PC-9 (cell line): ENCODE data around the gene PRDX4. TPM values are rescaled to one million over a fixed set of nuclear protein-coding genes. Genes with fewer than 3 reads are reported as not detected.

Source experiments
- BruUV-seq: library from RNA; stranded (reverse); fragments of 400-500 nt; replicated peaks from 2 replicates; lab custom pipeline; 2021; lab: Mats Ljungman, UMichigan
- CTCF ChIA-PET: fragments of 300-600 bp; sonication (Branson Sonifier 250); formaldehyde crosslinking; loops from one replicate; lab custom pipeline; 2022; ENCODE audit warnings: antibody characterized with exemption; lab: Charles Lee
- POLR2A ChIA-PET: fragments of 300-600 bp; sonication (Branson Sonifier 250); formaldehyde crosslinking; loops from one replicate; lab custom pipeline; 2022; ENCODE audit warnings: antibody characterized with exemption; ENCODE audit not compliant: unreplicated experiment; lab: Charles Lee
- DNase-seq, 2 experiments: peaks; one replicate each; pipeline versions ENCODE4 v3.0.0 to v3.0.0-alpha.2; 2015 to 2022; ENCODE audit warnings: mixed read lengths in 1 of 2
- H2AFZ ChIP-seq: fragments of 200-600 bp; sonication (generic); 2 replicates; pipeline ENCODE4 v1.8.1; 2017; ENCODE audit warnings: antibody characterized with exemption
- H3F3A ChIP-seq: fragments of 200-600 bp; sonication (generic); 2 replicates; pipeline ENCODE4 v1.8.1; 2017; ENCODE audit warnings: antibody characterized with exemption, mild to moderate bottlenecking, low read depth; ENCODE audit not compliant: insufficient read depth
- H3K27ac ChIP-seq: fragments of 200-600 bp; sonication (generic); 2 replicates; pipeline ENCODE4 v1.6.1; 2016; ENCODE audit warnings: mixed run types
- H3K27me3 ChIP-seq: fragments of 200-600 bp; sonication (generic); 2 replicates; pipeline ENCODE4 v1.6.1; 2016; ENCODE audit warnings: low read depth, mixed run types; ENCODE audit not compliant: insufficient read depth
- H3K36me3 ChIP-seq: fragments of 200-600 bp; sonication (generic); 2 replicates; pipeline ENCODE4 v1.6.1; 2016; ENCODE audit warnings: low read depth, mixed run types
- H3K4me1 ChIP-seq: fragments of 200-600 bp; sonication (generic); replicated peaks from 2 replicates; pipeline ENCODE4 v1.6.1; 2016; ENCODE audit warnings: mixed run types; ENCODE audit not compliant: insufficient read depth
- H3K4me2 ChIP-seq: fragments of 200-600 bp; sonication (generic); 2 replicates; pipeline ENCODE4 v1.6.1; 2017; ENCODE audit warnings: mixed run types
- H3K4me3 ChIP-seq: fragments of 200-600 bp; sonication (generic); 2 replicates; pipeline ENCODE4 v1.6.1; 2016; ENCODE audit warnings: mixed run types
- H3K79me2 ChIP-seq: fragments of 200-600 bp; sonication (generic); 2 replicates; pipeline ENCODE4 v1.6.1; 2017; ENCODE audit warnings: low read depth, mixed run types
- H3K9me2 ChIP-seq: fragments of 200-600 bp; sonication (generic); 2 replicates; pipeline ENCODE4 v1.8.1; 2017; ENCODE audit warnings: mild to moderate bottlenecking; ENCODE audit not compliant: insufficient read depth
- H3K9me3 ChIP-seq: fragments of 200-600 bp; sonication (generic); 2 replicates; pipeline ENCODE4 v1.8.1; 2016; ENCODE audit warnings: low read depth; ENCODE audit not compliant: insufficient read depth
- H4K20me1 ChIP-seq: fragments of 200-600 bp; sonication (generic); 2 replicates; pipeline ENCODE4 v1.8.1; 2017; ENCODE audit not compliant: insufficient read depth
- CTCF ChIP-seq: fragments of 200-600 bp; sonication (generic); conservative IDR thresholded peaks from 2 replicates; pipeline ENCODE4 v1.6.1; 2017; ENCODE audit warnings: mixed run types, antibody characterized with exemption, mild to moderate bottlenecking, moderate library complexity
- EZH2 ChIP-seq: fragments of 200-600 bp; sonication (generic); IDR thresholded peaks from 2 replicates; pipeline ENCODE4 v1.8.0; 2017; ENCODE audit warnings: antibody characterized with exemption, low read depth
- intact Hi-C: fragments of 100-400 bp; cut with micrococcal nuclease; formaldehyde crosslinking; loops from one replicate; pipeline ENCODE4 v1.10.0; 2022; ENCODE audit not compliant: unreplicated experiment
- total RNA-seq: library from RNA; stranded (reverse); gene quantifications from 2 replicates; pipeline ENCODE4 v1.2.3, GENCODE V29; 2021

Gene PRDX4
- total RNA-seq, 1 experiment from 2014 or later: 60.6 TPM

GRCh38 chrX:23623797-23624196 is 43.5 kb upstream of the PRDX4 start:
- Histone ChIP-seq H3K4me1 (no peaks in the 10 kb centered on the region), H3K9me3 (no peaks in the 10 kb centered on the region), H3K79me2 (no peaks in the 10 kb centered on the region), H3F3A (no peaks in the 10 kb centered on the region), H3K36me3 (no peaks in the 10 kb centered on the region), H3K27ac (no peak overlapping the region), H3K27me3 (no peaks in the 10 kb centered on the region), H3K4me3 (no peak overlapping the region), H4K20me1 (no peaks in the 10 kb centered on the region), H2AFZ (no peak overlapping the region), H3K9me2 (no peaks in the 10 kb centered on the region), H3K4me2 (no peak overlapping the region)
- no TSS peak for BruUV-seq
- intact Hi-C loops: no loop called here
- CTCF ChIA-PET: no interaction called here
- POLR2A ChIA-PET: no interaction called here
- TF ChIP-seq CTCF (no peak), EZH2 (no peak)
- DNase-seq: no peak

DNA sequence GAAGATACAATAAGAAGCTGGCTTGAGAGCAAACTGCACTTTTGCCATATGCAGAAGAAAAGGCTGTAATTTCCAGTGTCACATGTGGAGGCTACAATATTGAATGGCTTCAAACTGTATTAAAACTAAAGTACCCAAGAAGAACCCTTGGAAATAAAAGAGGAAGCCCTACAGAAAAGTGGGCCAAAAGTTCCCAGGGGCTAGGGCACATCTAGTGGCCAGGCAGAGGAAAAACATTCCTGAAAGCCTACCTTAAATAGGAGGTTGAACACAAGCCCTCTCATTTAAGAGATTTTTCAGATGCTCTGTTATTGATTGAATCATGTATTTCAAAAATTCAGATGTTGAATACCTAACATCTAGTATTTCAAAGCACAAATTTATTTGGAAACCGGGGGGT is 40.6 kb upstream of the PRDX4 start:
- Histone ChIP-seq H3K9me2 (no peaks in the 10 kb centered on the region), H3K9me3 (no peaks in the 10 kb centered on the region), H3K4me3 (no peak overlapping the region), H3K36me3 (no peaks in the 10 kb centered on the region), H3F3A (no peaks in the 10 kb centered on the region), H3K4me1 (no peaks in the 10 kb centered on the region), H2AFZ (no peak overlapping the region), H4K20me1 (no peaks in the 10 kb centered on the region), H3K4me2 (no peak overlapping the region), H3K79me2 (no peaks in the 10 kb centered on the region), H3K27me3 (no peaks in the 10 kb centered on the region), H3K27ac (no peak overlapping the region)
- POLR2A ChIA-PET: no interaction called here
- DNase-seq: no peak
- TF ChIP-seq EZH2 (no peak), CTCF (no peak; the same call in 1 of the 2 replicates)
- intact Hi-C loops: no loop called here
- CTCF ChIA-PET: no interaction called here
- no TSS peak for BruUV-seq

- Histone ChIP-seq H4K20me1 (no peaks in the 10 kb centered on the region), H3K4me2 (no peak overlapping the region), H3F3A (no peaks in the 10 kb centered on the region), H3K27ac (no peak overlapping the region), H2AFZ (no peak overlapping the region), H3K9me2 (no peaks in the 10 kb centered on the region), H3K4me1 (no peaks in the 10 kb centered on the region), H3K79me2 (no peaks in the 10 kb centered on the region), H3K4me3 (no peak overlapping the region), H3K9me3 (no peaks in the 10 kb centered on the region), H3K27me3 (no peaks in the 10 kb centered on the region), H3K36me3 (no peaks in the 10 kb centered on the region)
- no TSS peak for BruUV-seq
- POLR2A ChIA-PET: no interaction called here
- intact Hi-C loops: no loop called here
- TF ChIP-seq CTCF (no peak), EZH2 (no peak)
- no peak for DNase-seq
- CTCF ChIA-PET: interaction anchor here (0.6 kb wide), 1 partner anchor 1617 kb away, joined by 3 read pairs; no protein-coding TSS in a partner anchor
These were observed 39.2 kb upstream of the PRDX4 start for GRCh38 chrX:23628131-23628530.
